ENCODE data around the gene PAM16. TPM values are rescaled to one million over a fixed set of nuclear protein-coding genes. Genes with fewer than 3 reads are reported as not detected.
A peak's percentile ranks its signal among the peaks of the same experiment; 100 is the strongest.

The PAM16 gene
- total and polyA plus RNA-seq, 9 of the 15 experiments (the other 6 are each of a cell fraction or from before 2014, with no cell fraction given), result 38.7 to 273 (median 79.3) TPM

GRCh38 chr16:4337540-4338088, 13.5 kb downstream of the PAM16 start:
- WGBS (ENCODE audit: insufficient coverage, low coverage, missing lambda C conversion rate), result 80% methylated on average over 12 of the region's 12 CpGs
- Histone ChIP-seq H2AFZ (ENCODE audit: low read depth, low read length) (no peak overlapping the region), H3K9me3 (replicated peaks; ENCODE audit: control insufficient read depth, insufficient read depth, low read depth, low read length) (no peaks in the 10 kb centered on the region), H3K9ac (ENCODE audit: insufficient read depth in 1 of 2, low read depth in 2 of 2, low read length in 2 of 2) (no peak overlapping the region; a peak in 1 of 4 replicates), H3K36me3 (ENCODE audit: control insufficient read depth, insufficient read depth, low read length) (peaks cover 61% of the 10 kb centered on the region; the same call in 2 of the 3 replicates), H3K27me3 (ENCODE audit: control insufficient read depth in 2 of 2, insufficient read depth in 2 of 2, low read length in 2 of 2) (no peaks in the 10 kb centered on the region), H3K4me1 (replicated peaks in 1 of 2; ENCODE audit: control insufficient read depth in 2 of 2, insufficient read depth in 2 of 2, low read length in 2 of 2) (peaks cover 0 to 58% of the 10 kb centered on the region in 2 experiments; a peak in 2 of 5 replicates), H3K79me2 (ENCODE audit: control insufficient read depth, insufficient read depth, low read length) (peaks cover 15% of the 10 kb centered on the region), H3K9me1 (ENCODE audit: control insufficient read depth, insufficient read depth, low read length) (no peaks in the 10 kb centered on the region), H3K4me2 (ENCODE audit: insufficient read depth, low read length) (no peak overlapping the region), H3K4me3 (no peak overlapping the region), H3K27ac (ENCODE audit: extremely low read depth, low read depth, low read length) (no peak overlapping the region), H4K20me1 (replicated peaks; ENCODE audit: control insufficient read depth, insufficient read depth, low read length) (peaks cover under 1% of the 10 kb centered on the region; the same call in 1 of the 2 replicates)
- no peak for DNase-seq (ENCODE audit: extremely low read depth in 1 of 4, low spot score in 3 of 4)
- TF ChIP-seq ZC3H4 (CRISPR knock-in tag; IDR thresholded peaks at IDR 0.05; ENCODE audit: borderline replicate concordance), result no peak
- TF ChIP-seq POLR2G (IDR thresholded peaks at IDR 0.05; ENCODE audit: low read depth, low read length), result peak; percentile 64
- FAIRE-seq, result no peak
- BruUV-seq (replicated peaks), result no TSS peak
- ChIA-PET POLR2A (interaction anchor here (0.5 to 0.6 kb wide), 4 partner anchors 10 to 94 kb away, joined by 3 to 4 read pairs (median 3); no protein-coding TSS in a partner anchor), CTCF (ENCODE audit: low intra/inter-chr PET ratio) (no interaction called here)
- ATAC-seq, result no peak; the same call in 2 of the 3 replicates
- intact Hi-C loops (cut with micrococcal nuclease), result no loop called here
- in situ Hi-C loops (cut with MboI), result no loop called here

- peaks cover 13% of the 10 kb centered on the region for H3K79me2 ChIP-seq (ENCODE audit: control insufficient read depth, insufficient read depth, low read length)
- H3K4me1 ChIP-seq (replicated peaks in 1 of 2; ENCODE audit: control insufficient read depth in 2 of 2, insufficient read depth in 2 of 2, low read length in 2 of 2), result peaks cover 0 to 65% of the 10 kb centered on the region in 2 experiments; a peak in 2 of 5 replicates
- ATAC-seq, result no peak
- no peaks in the 10 kb centered on the region for H3K9me3 ChIP-seq (replicated peaks; ENCODE audit: control insufficient read depth, insufficient read depth, low read depth, low read length)
- no peak for DNase-seq (ENCODE audit: extremely low read depth in 1 of 4, low spot score in 3 of 4)
- FAIRE-seq, result no peak
- in situ Hi-C loops (cut with MboI), result no loop called here
- no peak overlapping the region for H3K4me2 ChIP-seq (ENCODE audit: insufficient read depth, low read length)
- CTCF ChIA-PET (ENCODE audit: low intra/inter-chr PET ratio), result no interaction called here
- intact Hi-C loops (cut with micrococcal nuclease), result no loop called here
- peaks cover 61% of the 10 kb centered on the region; the same call in 2 of the 3 replicates for H3K36me3 ChIP-seq (ENCODE audit: control insufficient read depth, insufficient read depth, low read length)
- WGBS (ENCODE audit: insufficient coverage, low coverage, missing lambda C conversion rate), result 95% methylated on average over 24 of the region's 41 CpGs
- H2AFZ ChIP-seq (ENCODE audit: low read depth, low read length), result no peak overlapping the region
- peaks cover 3% of the 10 kb centered on the region; the same call in 1 of the 2 replicates for H4K20me1 ChIP-seq (replicated peaks; ENCODE audit: control insufficient read depth, insufficient read depth, low read length)
- POLR2A ChIA-PET, result interaction anchor here (0.6 kb wide), 3 partner anchors 9 to 20 kb away, joined by 3 to 4 read pairs (median 3); no protein-coding TSS in a partner anchor
- no TSS peak for BruUV-seq (replicated peaks)
- no peaks in the 10 kb centered on the region for H3K27me3 ChIP-seq (ENCODE audit: control insufficient read depth in 2 of 2, insufficient read depth in 2 of 2, low read length in 2 of 2)
- no peak overlapping the region for H3K27ac ChIP-seq (ENCODE audit: extremely low read depth, low read depth, low read length)
- H3K9me1 ChIP-seq (ENCODE audit: control insufficient read depth, insufficient read depth, low read length), result no peaks in the 10 kb centered on the region
- no peak overlapping the region for H3K4me3 ChIP-seq
- peak overlapping the region in 1 of 2 experiments; percentile 35; a peak in 1 of 4 replicates for H3K9ac ChIP-seq (ENCODE audit: insufficient read depth in 1 of 2, low read depth in 2 of 2, low read length in 2 of 2)
- no peak for TF ChIP-seq ZNF77 (CRISPR knock-in tag; IDR thresholded peaks at IDR 0.05)
- no peak for TF ChIP-seq ZNF121 (CRISPR knock-in tag; conservative IDR thresholded peaks at IDR 0.05)
- TF ChIP-seq MXI1 (IDR thresholded peaks at IDR 0.05; ENCODE audit: low read depth, low read length), result no peak
- TF ChIP-seq NCOA2 (IDR thresholded peaks at IDR 0.05; ENCODE audit: partially characterized antibody in 2 of 2), result no peak
- no peak for TF ChIP-seq PATZ1 (CRISPR knock-in tag; IDR thresholded peaks at IDR 0.05; ENCODE audit: borderline replicate concordance)
- TF ChIP-seq POLR2AphosphoS5 (IDR thresholded peaks at IDR 0.05; ENCODE audit: control insufficient read depth, insufficient read depth, low read depth, low read length), result no peak
- no peak for TF ChIP-seq CEBPB (tag; IDR thresholded peaks at IDR 0.05)
- TF ChIP-seq POLR2G (IDR thresholded peaks at IDR 0.05; ENCODE audit: low read depth, low read length), result peak; percentile 55; the same call in 1 of the 2 replicates
- TF ChIP-seq EHMT2 (IDR thresholded peaks at IDR 0.05), result no peak
These were observed 14.2 kb downstream of the PAM16 start for GRCh38 chr16:4336701-4337539.

Data from K562 (cell line).